Measurements from ENCODE around the gene PLGRKT.
"Not testable (repeated sequence)": the region's sequence is repeated elsewhere in the genome, so short reads cannot be mapped to it uniquely, and the experiment has no call there.

The PLGRKT gene

GRCh38 chr9:5433328-5433727 lies 4.4 kb downstream of the PLGRKT start:
- H3K9me3 ChIP-seq; H3K4me1 ChIP-seq; H3K27me3 ChIP-seq (ENCODE audit: low read depth); H3K4me3 ChIP-seq; DNase-seq (ENCODE audit: low spot score in 2 of 2): not testable (repeated sequence)
- in situ Hi-C loops (cut with MboI; ENCODE audit: low sequenced_read_pairs) = loop anchor here (25.0 kb wide), 1 partner anchor 671 kb away; no protein-coding TSS in a partner anchor
- H3K36me3 ChIP-seq (replicated peaks) = peaks cover 16% of the 10 kb centered on the region

GRCh38 chr9:5432890-5433289 lies 4.8 kb downstream of the PLGRKT start:
- not testable (repeated sequence) for H3K4me3 ChIP-seq; DNase-seq (ENCODE audit: low spot score in 2 of 2); H3K4me1 ChIP-seq; H3K9me3 ChIP-seq; H3K27me3 ChIP-seq (ENCODE audit: low read depth)
- H3K36me3 ChIP-seq (replicated peaks) = peaks cover 16% of the 10 kb centered on the region
- in situ Hi-C loops (cut with MboI; ENCODE audit: low sequenced_read_pairs) = loop anchor here (25.0 kb wide), 1 partner anchor 671 kb away; no protein-coding TSS in a partner anchor

DNA sequence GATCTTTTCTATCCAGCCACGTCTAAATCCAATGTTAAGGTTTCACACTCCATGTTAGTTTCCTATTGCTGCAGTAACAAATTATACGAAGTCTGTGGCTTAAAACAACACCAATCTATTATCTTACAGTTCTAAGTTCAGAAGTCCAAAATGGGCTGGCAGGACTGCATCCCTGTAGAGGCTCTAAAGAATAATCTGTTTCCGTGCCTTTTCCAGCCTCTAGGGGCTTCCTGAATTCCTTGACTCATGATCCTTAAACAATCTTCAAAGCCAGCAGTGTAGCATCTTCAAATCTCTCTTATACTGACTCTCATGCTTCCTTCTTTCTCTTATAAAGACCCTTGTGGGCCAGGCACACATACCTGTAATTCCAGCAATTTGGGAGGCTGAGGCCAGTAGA lies 6.8 kb downstream of the PLGRKT start:
- Histone ChIP-seq H3K27me3 (ENCODE audit: low read depth) (no peaks in the 10 kb centered on the region), H3K36me3 (replicated peaks) (peaks cover 10% of the 10 kb centered on the region), H3K4me3 (no peak overlapping the region), H3K4me1 (no peaks in the 10 kb centered on the region; the same call in 1 of the 2 replicates), H3K9me3 (no peaks in the 10 kb centered on the region)
- in situ Hi-C loops (cut with MboI; ENCODE audit: low sequenced_read_pairs) = loop anchor here (25.0 kb wide), 1 partner anchor 669 kb away; no protein-coding TSS in a partner anchor
- no peak for DNase-seq (ENCODE audit: low spot score in 2 of 2)

- no peak for DNase-seq (ENCODE audit: low spot score in 2 of 2)
- no peak overlapping the region for H3K4me3 ChIP-seq
- H3K27me3 ChIP-seq (ENCODE audit: low read depth) = no peaks in the 10 kb centered on the region
- in situ Hi-C loops (cut with MboI; ENCODE audit: low sequenced_read_pairs) = loop anchor here (25.0 kb wide), 1 partner anchor 668 kb away; no protein-coding TSS in a partner anchor
- H3K4me1 ChIP-seq = no peaks in the 10 kb centered on the region; the same call in 1 of the 2 replicates
- no peaks in the 10 kb centered on the region for H3K9me3 ChIP-seq
- peaks cover 2% of the 10 kb centered on the region; the same call in 1 of the 2 replicates for H3K36me3 ChIP-seq (replicated peaks)
Measured at GRCh38 chr9:5429873-5430564, 7.7 kb downstream of the PLGRKT start.

- in situ Hi-C loops (cut with MboI; ENCODE audit: low sequenced_read_pairs) = loop anchor here (25.0 kb wide), 1 partner anchor 667 kb away; no protein-coding TSS in a partner anchor
- no peak for DNase-seq (ENCODE audit: low spot score in 2 of 2)
Measured at GRCh38 chr9:5428794-5429528, 8.8 kb downstream of the PLGRKT start.

DNA sequence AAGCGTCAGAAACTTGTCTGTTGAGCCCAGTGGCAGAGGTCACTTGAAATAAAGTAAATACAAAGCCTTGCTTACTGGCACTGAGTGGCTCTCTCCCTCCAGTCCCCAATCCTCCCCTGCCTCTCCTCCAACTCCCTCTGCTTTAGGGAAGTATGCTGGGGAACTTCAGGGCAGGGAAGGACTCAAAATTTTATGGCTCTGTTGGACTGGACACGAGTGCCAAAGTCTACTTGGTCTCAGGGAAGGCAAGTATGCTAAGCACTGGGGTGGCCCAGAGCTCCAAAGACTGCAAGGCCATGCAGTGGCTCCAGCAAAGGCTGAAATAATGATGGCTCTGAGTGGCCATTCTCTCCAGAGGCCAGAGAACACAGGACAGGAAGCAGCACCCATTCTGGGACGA lies 9.6 kb downstream of the PLGRKT start:
- no peaks in the 10 kb centered on the region for H3K27me3 ChIP-seq (ENCODE audit: low read depth)
- DNase-seq (ENCODE audit: low spot score in 2 of 2) = no peak
- H3K4me1 ChIP-seq = no peaks in the 10 kb centered on the region; the same call in 1 of the 2 replicates
- in situ Hi-C loops (cut with MboI; ENCODE audit: low sequenced_read_pairs) = loop anchor here (25.0 kb wide), 1 partner anchor 666 kb away; no protein-coding TSS in a partner anchor
- peaks cover 2% of the 10 kb centered on the region; the same call in 1 of the 2 replicates for H3K36me3 ChIP-seq (replicated peaks)
- H3K9me3 ChIP-seq = no peaks in the 10 kb centered on the region
- H3K4me3 ChIP-seq = no peak overlapping the region

More at GRCh38 chr9:5428794-5429528, 8.8 kb downstream of the PLGRKT start:
- H3K36me3 ChIP-seq (replicated peaks) = peaks cover 2% of the 10 kb centered on the region; the same call in 1 of the 2 replicates
- no peak overlapping the region for H3K4me3 ChIP-seq
- H3K4me1 ChIP-seq = no peaks in the 10 kb centered on the region; the same call in 1 of the 2 replicates
- no peaks in the 10 kb centered on the region for H3K27me3 ChIP-seq (ENCODE audit: low read depth)
- H3K9me3 ChIP-seq = no peaks in the 10 kb centered on the region

DNA sequence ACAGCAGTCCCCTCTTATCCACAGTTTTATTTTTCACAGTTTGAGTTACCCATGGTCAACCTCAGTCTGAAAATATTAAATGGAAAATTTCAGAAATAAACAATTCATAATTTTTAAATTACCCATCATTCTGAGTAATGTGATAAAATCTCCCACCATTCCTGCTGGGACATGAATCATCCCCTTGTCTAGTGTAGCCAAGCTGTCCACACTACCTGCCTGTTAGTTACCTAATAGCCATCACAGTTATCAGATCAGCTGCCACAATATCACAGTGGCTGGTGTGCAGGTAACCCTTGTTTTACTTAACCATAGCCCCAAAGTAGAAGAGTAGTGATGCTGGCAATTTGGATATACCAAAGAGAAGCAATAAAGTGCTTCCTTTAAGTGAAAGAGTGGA lies 10.7 kb downstream of the PLGRKT start:
- no peak for DNase-seq (ENCODE audit: low spot score in 2 of 2)
- Histone ChIP-seq H3K4me1 (no peaks in the 10 kb centered on the region; the same call in 1 of the 2 replicates), H3K9me3 (no peaks in the 10 kb centered on the region), H3K36me3 (replicated peaks) (peaks cover 2% of the 10 kb centered on the region; the same call in 1 of the 2 replicates), H3K4me3 (no peak overlapping the region), H3K27me3 (ENCODE audit: low read depth) (no peaks in the 10 kb centered on the region)
- in situ Hi-C loops (cut with MboI; ENCODE audit: low sequenced_read_pairs) = loop anchor here (25.0 kb wide), 1 partner anchor 665 kb away; no protein-coding TSS in a partner anchor

GRCh38 chr9:5425006-5425628 lies 12.6 kb downstream of the PLGRKT start:
- no peaks in the 10 kb centered on the region for H3K9me3 ChIP-seq
- no peaks in the 10 kb centered on the region for H3K27me3 ChIP-seq (ENCODE audit: low read depth)
- in situ Hi-C loops (cut with MboI; ENCODE audit: low sequenced_read_pairs) = loop anchor here (25.0 kb wide), 1 partner anchor 663 kb away; no protein-coding TSS in a partner anchor
- DNase-seq (ENCODE audit: low spot score in 2 of 2) = peak in 1 of 2 experiments; percentile 47
- no peaks in the 10 kb centered on the region for H3K4me1 ChIP-seq
- H3K4me3 ChIP-seq = no peak overlapping the region
- H3K36me3 ChIP-seq (replicated peaks) = peaks cover 2% of the 10 kb centered on the region; the same call in 1 of the 2 replicates

GRCh38 chr9:5422276-5422675 lies 15.4 kb downstream of the PLGRKT start:
- Histone ChIP-seq H3K9me3 (no peaks in the 10 kb centered on the region), H3K4me1 (no peaks in the 10 kb centered on the region), H3K4me3 (no peak overlapping the region), H3K27me3 (ENCODE audit: low read depth) (no peaks in the 10 kb centered on the region), H3K36me3 (replicated peaks) (no peaks in the 10 kb centered on the region)
- no peak for DNase-seq (ENCODE audit: low spot score in 2 of 2)
- in situ Hi-C loops (cut with MboI; ENCODE audit: low sequenced_read_pairs) = no loop called here

GRCh38 chr9:5421163-5421562 lies 16.6 kb downstream of the PLGRKT start:
- Histone ChIP-seq H3K4me3 (no peak overlapping the region), H3K9me3 (no peaks in the 10 kb centered on the region), H3K36me3 (replicated peaks) (no peaks in the 10 kb centered on the region), H3K27me3 (ENCODE audit: low read depth) (no peaks in the 10 kb centered on the region), H3K4me1 (no peaks in the 10 kb centered on the region; the same call in 1 of the 2 replicates)
- no peak for DNase-seq (ENCODE audit: low spot score in 2 of 2)
- in situ Hi-C loops (cut with MboI; ENCODE audit: low sequenced_read_pairs) = no loop called here

GRCh38 chr9:5419987-5420386 lies 17.7 kb downstream of the PLGRKT start:
- Histone ChIP-seq H3K4me3 (no peak overlapping the region), H3K36me3 (replicated peaks) (no peaks in the 10 kb centered on the region), H3K27me3 (ENCODE audit: low read depth) (no peaks in the 10 kb centered on the region), H3K4me1 (no peaks in the 10 kb centered on the region; the same call in 1 of the 2 replicates), H3K9me3 (no peaks in the 10 kb centered on the region)
- in situ Hi-C loops (cut with MboI; ENCODE audit: low sequenced_read_pairs) = no loop called here
- DNase-seq (ENCODE audit: low spot score in 2 of 2) = no peak

- no peak for DNase-seq (ENCODE audit: low spot score in 2 of 2)
- in situ Hi-C loops (cut with MboI; ENCODE audit: low sequenced_read_pairs) = no loop called here
- Histone ChIP-seq H3K4me3 (no peak overlapping the region), H3K4me1 (no peaks in the 10 kb centered on the region; the same call in 1 of the 2 replicates), H3K9me3 (no peaks in the 10 kb centered on the region), H3K36me3 (replicated peaks) (no peaks in the 10 kb centered on the region), H3K27me3 (ENCODE audit: low read depth) (no peaks in the 10 kb centered on the region)
Measured at GRCh38 chr9:5418481-5418880, 19.2 kb downstream of the PLGRKT start.

GRCh38 chr9:5416953-5417352 lies 20.8 kb downstream of the PLGRKT start:
- H3K9me3 ChIP-seq = no peaks in the 10 kb centered on the region
- DNase-seq (ENCODE audit: low spot score in 2 of 2) = no peak
- H3K4me1 ChIP-seq = no peaks in the 10 kb centered on the region; the same call in 1 of the 2 replicates
- in situ Hi-C loops (cut with MboI; ENCODE audit: low sequenced_read_pairs) = no loop called here
- H3K4me3 ChIP-seq = no peak overlapping the region
- H3K36me3 ChIP-seq (replicated peaks) = no peaks in the 10 kb centered on the region
- H3K27me3 ChIP-seq (ENCODE audit: low read depth) = no peaks in the 10 kb centered on the region
